ENCODE results near the gene TMEM100. TPM values are rescaled to one million over a fixed set of nuclear protein-coding genes. Genes with fewer than 3 reads are reported as not detected.

Gene TMEM100
- polyA plus RNA-seq, 1 of the 3 experiments (the other 2 are of a cell fraction): 1.7 TPM

DNA sequence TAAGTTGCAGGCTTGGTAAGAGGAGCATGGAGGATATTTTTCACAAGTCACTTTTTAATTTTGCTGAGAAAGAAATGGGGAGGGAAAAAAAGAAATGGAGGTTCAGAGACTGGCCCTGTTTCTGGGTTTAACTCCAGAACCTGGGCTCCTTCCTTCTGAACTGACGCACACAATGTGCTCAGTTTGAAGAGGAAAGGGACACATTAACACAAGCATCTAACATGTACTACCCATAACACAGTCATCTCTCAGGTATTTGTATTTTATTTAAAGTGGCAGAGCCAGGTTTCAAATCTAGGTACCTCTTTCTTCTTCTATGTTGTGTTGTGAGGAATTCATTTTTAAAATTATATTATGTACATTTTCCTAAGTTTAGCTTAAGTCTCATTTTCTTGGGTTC lies 5.3 kb upstream of the TMEM100 start:
- DNase-seq: no peak
- POLR2A ChIA-PET: no interaction called here
- no peaks in the 10 kb centered on the region for H4K20me1 ChIP-seq (ENCODE audit: insufficient read depth)
- no peaks in the 10 kb centered on the region for H3K9me3 ChIP-seq
- no peaks in the 10 kb centered on the region for H3K9me2 ChIP-seq
- H3K4me2 ChIP-seq: 0 out of 2 replicates have a peak overlapping the region, but pooled peaks have one; percentile 3
- WGBS (ENCODE audit: low lambda C conversion rate): 22% methylated on average over 1 of the region's 1 CpG
- peaks cover 57 to 61% of the 10 kb centered on the region in 2 experiments for H3K4me1 ChIP-seq (ENCODE audit: control insufficient read depth in 1 of 2, insufficient read depth in 2 of 2, low read depth in 1 of 2, low read length in 1 of 2)
- H3K36me3 ChIP-seq (replicated peaks in 1 of 2; ENCODE audit: control insufficient read depth in 1 of 2, insufficient read depth in 2 of 2, low read length in 1 of 2): no peaks in the 10 kb centered on the region
- CTCF ChIA-PET: interaction anchor here (1.0 to 12.7 kb wide), 5 partner anchors 9 to 202 kb away, joined by 4 to 246 read pairs (median 5); no protein-coding TSS in a partner anchor
- no peaks in the 10 kb centered on the region for H3K79me2 ChIP-seq (ENCODE audit: insufficient read depth)
- peak overlapping the region; percentile 65 for H2AFZ ChIP-seq (ENCODE audit: low read depth)
- peaks cover 14% of the 10 kb centered on the region for H3F3A ChIP-seq (replicated peaks; ENCODE audit: insufficient read depth)
- no peaks in the 10 kb centered on the region for H3K27me3 ChIP-seq (ENCODE audit: insufficient read depth)
- no peak overlapping the region for H3K9ac ChIP-seq
- peak overlapping the region in 1 of 2 experiments; percentile 6; a peak in 2 of 4 replicates for H3K27ac ChIP-seq (ENCODE audit: low read depth in 2 of 2, low read length in 1 of 2)
- no peak overlapping the region for H3K4me3 ChIP-seq (ENCODE audit: low read depth in 2 of 2, low read length in 1 of 2)
- no peak for TF ChIP-seq TCF12 (IDR thresholded peaks at IDR 0.05)
- 0 out of 2 replicates have a peak, but pooled peaks have one; percentile 24 for TF ChIP-seq MAX (IDR thresholded peaks at IDR 0.05; ENCODE audit: low read depth)
- TF ChIP-seq, protein P1, sequence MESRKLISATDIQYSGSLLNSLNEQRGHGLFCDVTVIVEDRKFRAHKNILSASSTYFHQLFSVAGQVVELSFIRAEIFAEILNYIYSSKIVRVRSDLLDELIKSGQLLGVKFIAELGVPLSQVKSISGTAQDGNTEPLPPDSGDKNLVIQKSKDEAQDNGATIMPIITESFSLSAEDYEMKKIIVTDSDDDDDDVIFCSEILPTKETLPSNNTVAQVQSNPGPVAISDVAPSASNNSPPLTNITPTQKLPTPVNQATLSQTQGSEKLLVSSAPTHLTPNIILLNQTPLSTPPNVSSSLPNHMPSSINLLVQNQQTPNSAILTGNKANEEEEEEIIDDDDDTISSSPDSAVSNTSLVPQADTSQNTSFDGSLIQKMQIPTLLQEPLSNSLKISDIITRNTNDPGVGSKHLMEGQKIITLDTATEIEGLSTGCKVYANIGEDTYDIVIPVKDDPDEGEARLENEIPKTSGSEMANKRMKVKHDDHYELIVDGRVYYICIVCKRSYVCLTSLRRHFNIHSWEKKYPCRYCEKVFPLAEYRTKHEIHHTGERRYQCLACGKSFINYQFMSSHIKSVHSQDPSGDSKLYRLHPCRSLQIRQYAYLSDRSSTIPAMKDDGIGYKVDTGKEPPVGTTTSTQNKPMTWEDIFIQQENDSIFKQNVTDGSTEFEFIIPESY (IDR thresholded peaks at IDR 0.05; ENCODE audit: borderline replicate concordance, low read depth): no peak
- peak; percentile 47; the same call in 1 of the 2 replicates for TF ChIP-seq FOSL2 (IDR thresholded peaks at IDR 0.05; ENCODE audit: borderline replicate concordance, low read depth)

DNA sequence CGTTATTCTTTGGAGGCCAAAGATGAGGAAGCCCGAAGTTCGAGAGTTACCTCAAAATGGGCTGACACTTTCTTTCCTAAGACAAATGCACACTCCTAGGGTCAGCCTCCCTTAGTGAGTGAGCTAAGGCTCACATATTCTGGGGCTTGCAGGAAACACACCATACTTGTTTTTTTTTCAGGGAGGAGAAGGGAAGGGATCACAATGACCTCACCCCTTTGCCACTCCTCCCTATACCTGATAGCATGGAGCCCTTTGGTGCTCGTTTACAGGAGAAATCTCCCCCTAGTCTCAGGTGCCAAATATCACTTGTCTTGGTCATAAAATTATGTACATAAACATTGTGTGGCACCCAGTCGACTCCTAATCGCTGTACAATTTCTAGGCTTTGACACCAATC lies 4.6 kb upstream of the TMEM100 start:
- POLR2A ChIA-PET: no interaction called here
- Histone ChIP-seq H3K9me2 (no peaks in the 10 kb centered on the region), H2AFZ (ENCODE audit: low read depth) (peak overlapping the region; percentile 65), H3K4me1 (ENCODE audit: control insufficient read depth in 1 of 2, insufficient read depth in 2 of 2, low read depth in 1 of 2, low read length in 1 of 2) (peaks cover 55 to 61% of the 10 kb centered on the region in 2 experiments), H3K79me2 (ENCODE audit: insufficient read depth) (no peaks in the 10 kb centered on the region), H3K9me3 (no peaks in the 10 kb centered on the region), H3K36me3 (replicated peaks in 1 of 2; ENCODE audit: control insufficient read depth in 1 of 2, insufficient read depth in 2 of 2, low read length in 1 of 2) (no peaks in the 10 kb centered on the region), H3K27ac (ENCODE audit: low read depth in 2 of 2, low read length in 1 of 2) (peak overlapping the region; percentile 61 to 97; a peak in 3 of 4 replicates), H3K4me2 (no peak overlapping the region; the same call in 1 of the 2 replicates), H3K4me3 (ENCODE audit: low read depth in 2 of 2, low read length in 1 of 2) (no peak overlapping the region), H3K9ac (no peak overlapping the region), H3K27me3 (ENCODE audit: insufficient read depth) (no peaks in the 10 kb centered on the region), H3F3A (replicated peaks; ENCODE audit: insufficient read depth) (peaks cover 20% of the 10 kb centered on the region), H4K20me1 (ENCODE audit: insufficient read depth) (no peaks in the 10 kb centered on the region)
- TF ChIP-seq EZH2phosphoT487 (IDR thresholded peaks at IDR 0.05; ENCODE audit: borderline replicate concordance, low read depth): no peak
- TF ChIP-seq, protein P1 (IDR thresholded peaks at IDR 0.05; ENCODE audit: borderline replicate concordance, low read depth): no peak
- TF ChIP-seq RAD21 (IDR thresholded peaks at IDR 0.05; ENCODE audit: low read length): no peak
- TF ChIP-seq NRF1 (IDR thresholded peaks at IDR 0.05; ENCODE audit: low read depth, low read length): no peak
- TF ChIP-seq RCOR1 (IDR thresholded peaks at IDR 0.05; ENCODE audit: low read length): no peak
- TF ChIP-seq, protein P2, sequence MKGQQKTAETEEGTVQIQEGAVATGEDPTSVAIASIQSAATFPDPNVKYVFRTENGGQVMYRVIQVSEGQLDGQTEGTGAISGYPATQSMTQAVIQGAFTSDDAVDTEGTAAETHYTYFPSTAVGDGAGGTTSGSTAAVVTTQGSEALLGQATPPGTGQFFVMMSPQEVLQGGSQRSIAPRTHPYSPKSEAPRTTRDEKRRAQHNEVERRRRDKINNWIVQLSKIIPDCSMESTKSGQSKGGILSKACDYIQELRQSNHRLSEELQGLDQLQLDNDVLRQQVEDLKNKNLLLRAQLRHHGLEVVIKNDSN (IDR thresholded peaks at IDR 0.05; ENCODE audit: borderline replicate concordance, low read depth): no peak
- TF ChIP-seq SIN3A (IDR thresholded peaks at IDR 0.05; ENCODE audit: borderline replicate concordance, low read depth, low read length): no peak
- no peak for TF ChIP-seq YY1 (IDR thresholded peaks at IDR 0.05; ENCODE audit: low read depth)
- TF ChIP-seq CHD2 (IDR thresholded peaks at IDR 0.05; ENCODE audit: low read length, partially characterized antibody): no peak
- DNase-seq: no peak
- WGBS (ENCODE audit: low lambda C conversion rate): 95% methylated on average over 6 of the region's 6 CpGs
- CTCF ChIA-PET: interaction anchor here (1.1 to 12.9 kb wide), 8 partner anchors 9 to 201 kb away, joined by 3 to 246 read pairs (median 9); no protein-coding TSS in a partner anchor

Measured in SK-N-SH (cell line).